Prostate gland (tissue), 2 donors: Measurements from ENCODE around the gene LHX6.

ENCODE experiments used
- POLR2A ChIP-seq: fragments of 450-650 bp; IDR thresholded peaks from one replicate; pipeline ENCODE4 v1.6.1; 2016; ENCODE audit warnings: antibody characterized with exemption, mild to moderate bottlenecking
- TF ChIP-seq, protein P1 (sequence below), 4 experiments: fragments of 200-600 bp in 2 of 4; fragments of 450-650 bp in 2 of 4; sonication (generic) in 2 of 4; IDR thresholded peaks; 1 replicate in 3 of 4; 2 replicates in 1 of 4; pipeline ENCODE4 v1.5.1; 2016 to 2019; ENCODE audit warnings: antibody characterized with exemption in 4 of 4, mild to moderate bottlenecking in 2 of 4, moderate library complexity in 2 of 4

DNA sequence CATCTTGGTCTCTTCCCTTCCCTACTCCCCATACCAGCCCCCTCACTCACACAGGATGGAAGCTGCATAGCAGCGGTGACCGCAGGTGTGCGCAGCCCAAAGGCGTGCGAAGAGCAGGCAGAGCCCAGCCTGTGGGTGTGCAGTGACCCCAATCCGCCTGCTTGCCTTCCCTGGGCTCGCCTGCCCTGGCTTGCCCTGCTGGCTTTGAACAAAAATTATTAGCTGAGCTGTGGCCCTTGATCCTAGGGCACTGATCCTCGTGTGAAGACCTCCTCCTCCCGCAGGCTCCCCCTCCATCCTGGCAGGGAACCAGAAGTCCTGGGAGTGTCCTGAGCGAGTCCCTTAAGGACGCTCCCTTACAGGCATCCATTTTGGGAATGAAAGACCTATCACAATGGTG, 37.2 kb downstream of the LHX6 start:
- TF ChIP-seq POLR2A, result no peak
- TF ChIP-seq, protein P1, sequence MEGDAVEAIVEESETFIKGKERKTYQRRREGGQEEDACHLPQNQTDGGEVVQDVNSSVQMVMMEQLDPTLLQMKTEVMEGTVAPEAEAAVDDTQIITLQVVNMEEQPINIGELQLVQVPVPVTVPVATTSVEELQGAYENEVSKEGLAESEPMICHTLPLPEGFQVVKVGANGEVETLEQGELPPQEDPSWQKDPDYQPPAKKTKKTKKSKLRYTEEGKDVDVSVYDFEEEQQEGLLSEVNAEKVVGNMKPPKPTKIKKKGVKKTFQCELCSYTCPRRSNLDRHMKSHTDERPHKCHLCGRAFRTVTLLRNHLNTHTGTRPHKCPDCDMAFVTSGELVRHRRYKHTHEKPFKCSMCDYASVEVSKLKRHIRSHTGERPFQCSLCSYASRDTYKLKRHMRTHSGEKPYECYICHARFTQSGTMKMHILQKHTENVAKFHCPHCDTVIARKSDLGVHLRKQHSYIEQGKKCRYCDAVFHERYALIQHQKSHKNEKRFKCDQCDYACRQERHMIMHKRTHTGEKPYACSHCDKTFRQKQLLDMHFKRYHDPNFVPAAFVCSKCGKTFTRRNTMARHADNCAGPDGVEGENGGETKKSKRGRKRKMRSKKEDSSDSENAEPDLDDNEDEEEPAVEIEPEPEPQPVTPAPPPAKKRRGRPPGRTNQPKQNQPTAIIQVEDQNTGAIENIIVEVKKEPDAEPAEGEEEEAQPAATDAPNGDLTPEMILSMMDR (IDR thresholded peaks at IDR 0.05), result no peak
